GM12878 (cell line): Measurements from ENCODE around the gene KCNIP3. TPM values are rescaled to one million over a fixed set of nuclear protein-coding genes. Genes with fewer than 3 reads are reported as not detected.

Experiments
- ATAC-seq: fragments of 200-7000 bp; cut with Tn5 transposase; 3 replicates; pipeline ENCODE4 v1.9.1; 2020; ENCODE audit warnings: mild to moderate bottlenecking, moderate library complexity
- BruUV-seq: library from RNA; stranded (reverse); fragments of 400-500 nt; replicated peaks from 2 replicates; lab custom pipeline; 2021; lab: Mats Ljungman, UMichigan
- CTCF ChIA-PET: fragments of 300-600 bp; sonication (Branson Sonifier 250); formaldehyde crosslinking; extraction: SDS; loops from one replicate; lab custom pipeline; 2021; ENCODE audit warnings: inconsistent platforms; lab: Yijun Ruan, JAX
- POLR2A ChIA-PET: fragments of 350-600 bp; formaldehyde crosslinking; extraction: SDS; loops from one replicate; lab custom pipeline; 2021; ENCODE audit warnings: inconsistent platforms; lab: Charles Lee
- RAD21 ChIA-PET: fragments of 300-600 bp; sonication (Branson Sonifier 250); formaldehyde crosslinking; loops from one replicate; lab custom pipeline; 2023; ENCODE audit warnings: antibody characterized with exemption; ENCODE audit not compliant: unreplicated experiment; lab: Charles Lee
- SMC1A ChIA-PET: fragments of 300-600 bp; sonication (Branson Sonifier 250); formaldehyde crosslinking; loops from one replicate; lab custom pipeline; 2023; ENCODE audit not compliant: unreplicated experiment, uncharacterized antibody; lab: Charles Lee
- DNase-seq: peaks from one replicate; pipeline ENCODE4 v3.0.0-alpha.2; 2011; ENCODE audit warnings: low read depth, low spot score
- FAIRE-seq: peaks from 3 replicates; lab custom pipeline; 2011; peaks lifted over from hg19 to GRCh38; lab: Jason Lieb, UNC
- H2AFZ ChIP-seq: 2 replicates; pipeline ENCODE4 v1.6.0; 2011; ENCODE audit warnings: low read depth, low read length, control low read depth; ENCODE audit not compliant: control insufficient read depth
- H3K27ac ChIP-seq: 2 replicates; pipeline ENCODE4 v1.5.1; 2011; ENCODE audit warnings: control low read depth; ENCODE audit not compliant: control insufficient read depth, insufficient read depth
- H3K27me3 ChIP-seq, 2 experiments: replicated peaks in 1 of 2; 2 replicates each; pipeline versions ENCODE4 v1.6.0 to v1.6.1; 2011; ENCODE audit warnings: low read length in 1 of 2; ENCODE audit not compliant: control insufficient read depth in 2 of 2, insufficient read depth in 2 of 2
- H3K36me3 ChIP-seq, 2 experiments: 2 replicates each; pipeline ENCODE4 v1.5.1; 2011; ENCODE audit warnings: low read length in 1 of 2; ENCODE audit not compliant: control insufficient read depth in 2 of 2, insufficient read depth in 2 of 2
- H3K4me1 ChIP-seq: 2 replicates; pipeline ENCODE4 v1.6.1; 2011; ENCODE audit warnings: mild to moderate bottlenecking, low read length, moderate library complexity, mixed read lengths; ENCODE audit not compliant: control insufficient read depth, insufficient read depth
- H3K4me2 ChIP-seq: 2 replicates; pipeline ENCODE4 v1.6.0; 2011; ENCODE audit warnings: control low read depth; ENCODE audit not compliant: control insufficient read depth, insufficient read depth
- H3K4me3 ChIP-seq: fragments of 200-600 bp; sonication (generic); 2 replicates; pipeline ENCODE4 v1.5.1; 2016
- H3K79me2 ChIP-seq: 2 replicates; pipeline ENCODE4 v1.6.0; 2011; ENCODE audit warnings: low read length; ENCODE audit not compliant: control insufficient read depth, insufficient read depth
- H3K9ac ChIP-seq: 2 replicates; pipeline ENCODE4 v1.8.0; 2011; ENCODE audit warnings: low read length, control low read depth, mixed read lengths; ENCODE audit not compliant: control insufficient read depth, insufficient read depth
- H3K9me3 ChIP-seq: replicated peaks from 3 replicates; pipeline ENCODE4 v1.5.1; 2011; ENCODE audit warnings: mild to moderate bottlenecking, low read length; ENCODE audit not compliant: control insufficient read depth, insufficient read depth
- H4K20me1 ChIP-seq: 2 replicates; pipeline ENCODE4 v1.6.0; 2011; ENCODE audit not compliant: control insufficient read depth, insufficient read depth
- BHLHE40 ChIP-seq, 2 experiments: fragments of 450-650 bp in 1 of 2; IDR thresholded peaks; 2 replicates each; pipeline ENCODE4 v1.6.1; 2011 to 2017; ENCODE audit warnings: low read depth in 2 of 2, borderline replicate concordance in 1 of 2, improper control_type of control experiment in 1 of 2, low read length in 1 of 2, mild to moderate bottlenecking in 1 of 2
- HDAC6 ChIP-seq: fragments of 200-600 bp; sonication (generic); IDR thresholded peaks from one replicate; pipeline ENCODE4 v1.8.0; 2017; ENCODE audit warnings: antibody characterized with exemption; ENCODE audit not compliant: unreplicated experiment
- IRF4 ChIP-seq: IDR thresholded peaks from 2 replicates; pipeline ENCODE4 v1.6.1; 2011; ENCODE audit warnings: low read depth, low read length
- MYB ChIP-seq: fragments of 150-350 bp; IDR thresholded peaks from 2 replicates; pipeline ENCODE4 v1.6.1; 2014; ENCODE audit warnings: mild to moderate bottlenecking, low read depth, low read length, borderline replicate concordance
- RCOR1 ChIP-seq: conservative IDR thresholded peaks from 2 replicates; pipeline ENCODE4 v1.6.1; 2012; ENCODE audit warnings: low read depth, low read length, improper control_type of control experiment
- STAT1 ChIP-seq: fragments of 450-650 bp; conservative IDR thresholded peaks from 2 replicates; pipeline ENCODE4 v1.6.1; 2014; ENCODE audit warnings: antibody characterized with exemption, mild to moderate bottlenecking
- ZNF207 ChIP-seq: fragments of 450-650 bp; IDR thresholded peaks from 2 replicates; pipeline ENCODE4 v1.6.1; 2014; ENCODE audit warnings: antibody characterized with exemption, mild to moderate bottlenecking, borderline replicate concordance
- ZNF24 ChIP-seq: fragments of 450-650 bp; IDR thresholded peaks from 2 replicates; pipeline ENCODE4 v1.6.1; 2017; ENCODE audit warnings: antibody characterized with exemption, mild to moderate bottlenecking
- WGBS: methylation state at CpG from one replicate; pipeline ENCODE4 v1.1.6; 2016; ENCODE audit warnings: low lambda C conversion rate; ENCODE audit not compliant: insufficient replicate concordance, insufficient coverage; ENCODE audit errors: missing lambda C conversion rate; 5-methylcytosine and 5-hydroxymethylcytosine counted together
- in situ Hi-C: fragments of 300-500 bp; cut with MboI; formaldehyde crosslinking; loops from 9 replicates; pipeline ENCODE4 v1.14.3; 2018; ENCODE audit warnings: mixed read lengths
- intact Hi-C: fragments of 100-400 bp; cut with micrococcal nuclease; formaldehyde crosslinking; loops from one replicate; pipeline ENCODE4 v1.14.2; 2022; ENCODE audit not compliant: unreplicated experiment
- polyA plus RNA-seq, 11 experiments: library from polyadenylated mRNA; depleted of rRNA in 4 of 11; unstranded in 6 of 11; stranded (reverse) in 5 of 11; fragments of >200 nt; fragmentation: Nextera tagmentation in 4 of 11; fragmentation: Illumina TruSeq in 1 of 11; extraction: Ambion mirVana in 4 of 11; extraction: Trizol in 1 of 11; gene quantifications; 1 replicate in 1 of 11; 2 replicates in 10 of 11; pipeline versions ENCODE4 v1.2.1 to v1.2.3, GENCODE V29; 2011 to 2016; ENCODE audit warnings: inconsistent platforms in 2 of 11, missing spikeins in 2 of 11, low read depth in 1 of 11
- total RNA-seq, 4 experiments: library from RNA; depleted of rRNA in 3 of 4; stranded (reverse); fragments of >200 nt in 3 of 4; fragmentation: Illumina TruSeq in 1 of 4; extraction: Trizol in 1 of 4; gene quantifications; 2 replicates each; pipeline versions ENCODE4 v1.2.1 to v1.2.3, GENCODE V29; 2013 to 2021
- TF ChIP-seq, protein P1 (sequence below): fragments of 450-650 bp; formaldehyde crosslinking; IDR thresholded peaks from 2 replicates; pipeline ENCODE4 v1.5.0; 2022; ENCODE audit warnings: mild to moderate bottlenecking, missing genetic modification characterization
- TF ChIP-seq, protein P2 (sequence below): fragments of 450-650 bp; IDR thresholded peaks from 2 replicates; pipeline ENCODE4 v1.6.1; 2016; ENCODE audit warnings: mild to moderate bottlenecking, moderate library complexity, borderline replicate concordance
- TF ChIP-seq, protein P3 (sequence below): fragments of 150-350 bp; IDR thresholded peaks from 2 replicates; pipeline ENCODE4 v1.6.1; 2016; ENCODE audit warnings: low read depth, low read length
- TF ChIP-seq, protein P4 (sequence below): IDR thresholded peaks from 2 replicates; pipeline ENCODE4 v1.6.1; 2012; ENCODE audit warnings: low read depth, low read length, improper control_type of control experiment

KCNIP3 gene
- total and polyA plus RNA-seq, 10 of the 15 experiments (the other 5 are each of a cell fraction or from before 2014, with no cell fraction given) = not detected

DNA sequence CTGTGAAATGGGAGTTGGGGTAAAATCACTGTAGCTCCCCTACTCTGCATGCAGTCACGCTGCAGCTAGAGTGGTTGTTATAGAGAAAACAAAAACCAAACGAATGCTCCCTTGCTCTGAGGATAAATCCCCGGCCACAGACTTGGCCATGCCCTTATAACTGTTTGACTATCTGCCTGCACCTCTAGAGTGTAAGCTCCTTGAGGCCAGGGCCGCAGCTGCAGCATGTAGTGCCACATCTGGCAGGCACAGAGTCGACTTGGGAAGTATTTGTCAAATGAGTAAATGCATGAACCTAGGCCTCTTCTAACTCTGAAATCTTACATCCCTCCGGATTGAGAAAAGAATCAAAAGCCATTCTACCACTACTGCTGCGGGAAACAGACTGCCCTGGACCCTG, 35.9 kb downstream of the KCNIP3 start:
- Histone ChIP-seq H3K27me3 (no peaks in the 10 kb centered on the region; a peak in 1 of 4 replicates), H3K9ac (no peak overlapping the region), H3K4me1 (no peaks in the 10 kb centered on the region), H3K79me2 (no peaks in the 10 kb centered on the region), H3K27ac (no peak overlapping the region), H3K4me3 (no peak overlapping the region), H3K4me2 (no peak overlapping the region), H3K9me3 (no peaks in the 10 kb centered on the region), H4K20me1 (no peaks in the 10 kb centered on the region), H2AFZ (no peak overlapping the region), H3K36me3 (no peaks in the 10 kb centered on the region)
- DNase-seq (no peak), FAIRE-seq (no peak), ATAC-seq (no peak)
- in situ Hi-C loops (no loop called here), intact Hi-C loops (no loop called here)
- no TSS peak for BruUV-seq
- ChIA-PET SMC1A (interaction anchor here (0.6 kb wide), 1 partner anchor 278 kb away, joined by 3 read pairs; no protein-coding TSS in a partner anchor), CTCF (no interaction called here), POLR2A (no interaction called here), RAD21 (interaction anchor here (0.6 kb wide), 1 partner anchor 101 kb away, joined by 3 read pairs; no protein-coding TSS in a partner anchor)
- 12% methylated on average over 7 of the region's 7 CpGs for WGBS
- no peak for TF ChIP-seq ZNF207
- TF ChIP-seq, protein P1, sequence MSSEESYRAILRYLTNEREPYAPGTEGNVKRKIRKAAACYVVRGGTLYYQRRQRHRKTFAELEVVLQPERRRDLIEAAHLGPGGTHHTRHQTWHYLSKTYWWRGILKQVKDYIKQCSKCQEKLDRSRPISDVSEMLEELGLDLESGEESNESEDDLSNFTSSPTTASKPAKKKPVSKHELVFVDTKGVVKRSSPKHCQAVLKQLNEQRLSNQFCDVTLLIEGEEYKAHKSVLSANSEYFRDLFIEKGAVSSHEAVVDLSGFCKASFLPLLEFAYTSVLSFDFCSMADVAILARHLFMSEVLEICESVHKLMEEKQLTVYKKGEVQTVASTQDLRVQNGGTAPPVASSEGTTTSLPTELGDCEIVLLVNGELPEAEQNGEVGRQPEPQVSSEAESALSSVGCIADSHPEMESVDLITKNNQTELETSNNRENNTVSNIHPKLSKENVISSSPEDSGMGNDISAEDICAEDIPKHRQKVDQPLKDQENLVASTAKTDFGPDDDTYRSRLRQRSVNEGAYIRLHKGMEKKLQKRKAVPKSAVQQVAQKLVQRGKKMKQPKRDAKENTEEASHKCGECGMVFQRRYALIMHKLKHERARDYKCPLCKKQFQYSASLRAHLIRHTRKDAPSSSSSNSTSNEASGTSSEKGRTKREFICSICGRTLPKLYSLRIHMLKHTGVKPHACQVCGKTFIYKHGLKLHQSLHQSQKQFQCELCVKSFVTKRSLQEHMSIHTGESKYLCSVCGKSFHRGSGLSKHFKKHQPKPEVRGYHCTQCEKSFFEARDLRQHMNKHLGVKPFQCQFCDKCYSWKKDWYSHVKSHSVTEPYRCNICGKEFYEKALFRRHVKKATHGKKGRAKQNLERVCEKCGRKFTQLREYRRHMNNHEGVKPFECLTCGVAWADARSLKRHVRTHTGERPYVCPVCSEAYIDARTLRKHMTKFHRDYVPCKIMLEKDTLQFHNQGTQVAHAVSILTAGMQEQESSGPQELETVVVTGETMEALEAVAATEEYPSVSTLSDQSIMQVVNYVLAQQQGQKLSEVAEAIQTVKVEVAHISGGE (CRISPR knock-in tag) = no peak
- TF ChIP-seq, protein P2, sequence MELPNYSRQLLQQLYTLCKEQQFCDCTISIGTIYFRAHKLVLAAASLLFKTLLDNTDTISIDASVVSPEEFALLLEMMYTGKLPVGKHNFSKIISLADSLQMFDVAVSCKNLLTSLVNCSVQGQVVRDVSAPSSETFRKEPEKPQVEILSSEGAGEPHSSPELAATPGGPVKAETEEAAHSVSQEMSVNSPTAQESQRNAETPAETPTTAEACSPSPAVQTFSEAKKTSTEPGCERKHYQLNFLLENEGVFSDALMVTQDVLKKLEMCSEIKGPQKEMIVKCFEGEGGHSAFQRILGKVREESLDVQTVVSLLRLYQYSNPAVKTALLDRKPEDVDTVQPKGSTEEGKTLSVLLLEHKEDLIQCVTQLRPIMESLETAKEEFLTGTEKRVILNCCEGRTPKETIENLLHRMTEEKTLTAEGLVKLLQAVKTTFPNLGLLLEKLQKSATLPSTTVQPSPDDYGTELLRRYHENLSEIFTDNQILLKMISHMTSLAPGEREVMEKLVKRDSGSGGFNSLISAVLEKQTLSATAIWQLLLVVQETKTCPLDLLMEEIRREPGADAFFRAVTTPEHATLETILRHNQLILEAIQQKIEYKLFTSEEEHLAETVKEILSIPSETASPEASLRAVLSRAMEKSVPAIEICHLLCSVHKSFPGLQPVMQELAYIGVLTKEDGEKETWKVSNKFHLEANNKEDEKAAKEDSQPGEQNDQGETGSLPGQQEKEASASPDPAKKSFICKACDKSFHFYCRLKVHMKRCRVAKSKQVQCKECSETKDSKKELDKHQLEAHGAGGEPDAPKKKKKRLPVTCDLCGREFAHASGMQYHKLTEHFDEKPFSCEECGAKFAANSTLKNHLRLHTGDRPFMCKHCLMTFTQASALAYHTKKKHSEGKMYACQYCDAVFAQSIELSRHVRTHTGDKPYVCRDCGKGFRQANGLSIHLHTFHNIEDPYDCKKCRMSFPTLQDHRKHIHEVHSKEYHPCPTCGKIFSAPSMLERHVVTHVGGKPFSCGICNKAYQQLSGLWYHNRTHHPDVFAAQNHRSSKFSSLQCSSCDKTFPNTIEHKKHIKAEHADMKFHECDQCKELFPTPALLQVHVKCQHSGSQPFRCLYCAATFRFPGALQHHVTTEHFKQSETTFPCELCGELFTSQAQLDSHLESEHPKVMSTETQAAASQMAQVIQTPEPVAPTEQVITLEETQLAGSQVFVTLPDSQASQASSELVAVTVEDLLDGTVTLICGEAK = no peak
- no peak for TF ChIP-seq STAT1
- TF ChIP-seq, protein P3, sequence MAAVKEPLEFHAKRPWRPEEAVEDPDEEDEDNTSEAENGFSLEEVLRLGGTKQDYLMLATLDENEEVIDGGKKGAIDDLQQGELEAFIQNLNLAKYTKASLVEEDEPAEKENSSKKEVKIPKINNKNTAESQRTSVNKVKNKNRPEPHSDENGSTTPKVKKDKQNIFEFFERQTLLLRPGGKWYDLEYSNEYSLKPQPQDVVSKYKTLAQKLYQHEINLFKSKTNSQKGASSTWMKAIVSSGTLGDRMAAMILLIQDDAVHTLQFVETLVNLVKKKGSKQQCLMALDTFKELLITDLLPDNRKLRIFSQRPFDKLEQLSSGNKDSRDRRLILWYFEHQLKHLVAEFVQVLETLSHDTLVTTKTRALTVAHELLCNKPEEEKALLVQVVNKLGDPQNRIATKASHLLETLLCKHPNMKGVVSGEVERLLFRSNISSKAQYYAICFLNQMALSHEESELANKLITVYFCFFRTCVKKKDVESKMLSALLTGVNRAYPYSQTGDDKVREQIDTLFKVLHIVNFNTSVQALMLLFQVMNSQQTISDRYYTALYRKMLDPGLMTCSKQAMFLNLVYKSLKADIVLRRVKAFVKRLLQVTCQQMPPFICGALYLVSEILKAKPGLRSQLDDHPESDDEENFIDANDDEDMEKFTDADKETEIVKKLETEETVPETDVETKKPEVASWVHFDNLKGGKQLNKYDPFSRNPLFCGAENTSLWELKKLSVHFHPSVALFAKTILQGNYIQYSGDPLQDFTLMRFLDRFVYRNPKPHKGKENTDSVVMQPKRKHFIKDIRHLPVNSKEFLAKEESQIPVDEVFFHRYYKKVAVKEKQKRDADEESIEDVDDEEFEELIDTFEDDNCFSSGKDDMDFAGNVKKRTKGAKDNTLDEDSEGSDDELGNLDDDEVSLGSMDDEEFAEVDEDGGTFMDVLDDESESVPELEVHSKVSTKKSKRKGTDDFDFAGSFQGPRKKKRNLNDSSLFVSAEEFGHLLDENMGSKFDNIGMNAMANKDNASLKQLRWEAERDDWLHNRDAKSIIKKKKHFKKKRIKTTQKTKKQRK = no peak
- TF ChIP-seq MYB = no peak
- TF ChIP-seq IRF4 = no peak
- no peak for TF ChIP-seq RCOR1
- no peak for TF ChIP-seq HDAC6
- TF ChIP-seq, protein P4, sequence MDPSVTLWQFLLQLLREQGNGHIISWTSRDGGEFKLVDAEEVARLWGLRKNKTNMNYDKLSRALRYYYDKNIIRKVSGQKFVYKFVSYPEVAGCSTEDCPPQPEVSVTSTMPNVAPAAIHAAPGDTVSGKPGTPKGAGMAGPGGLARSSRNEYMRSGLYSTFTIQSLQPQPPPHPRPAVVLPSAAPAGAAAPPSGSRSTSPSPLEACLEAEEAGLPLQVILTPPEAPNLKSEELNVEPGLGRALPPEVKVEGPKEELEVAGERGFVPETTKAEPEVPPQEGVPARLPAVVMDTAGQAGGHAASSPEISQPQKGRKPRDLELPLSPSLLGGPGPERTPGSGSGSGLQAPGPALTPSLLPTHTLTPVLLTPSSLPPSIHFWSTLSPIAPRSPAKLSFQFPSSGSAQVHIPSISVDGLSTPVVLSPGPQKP = no peak
- no peak for TF ChIP-seq ZNF24
- TF ChIP-seq BHLHE40 (IDR thresholded peaks at IDR 0.05; ENCODE audit: borderline replicate concordance in 1 of 2, low read depth in 2 of 2, low read length in 1 of 2) = no peak
